Kidney (tissue), 14 donors: ENCODE measurements around the gene CHID1. TPM values are rescaled to one million over a fixed set of nuclear protein-coding genes. Genes with fewer than 3 reads are reported as not detected.

Source experiments
- DNase-seq, 5 donors: peaks; one replicate each; pipeline ENCODE4 v3.0.0-alpha.2; 2013 to 2020
- FAIRE-seq: peaks from 2 replicates; lab custom pipeline; 2012; peaks lifted over from hg19 to GRCh38; lab: Jason Lieb, UNC
- H3K27ac ChIP-seq, 2 donors: one replicate each; pipeline ENCODE4 v1.7.0; 2013; ENCODE audit warnings: low read depth in 2 of 2, low read length in 2 of 2, inconsistent platforms in 1 of 2
- H3K27me3 ChIP-seq: one replicate; pipeline ENCODE4 v1.7.1; 2013; ENCODE audit warnings: low read length, inconsistent platforms; ENCODE audit not compliant: control insufficient read depth, insufficient read depth
- H3K36me3 ChIP-seq, 3 donors: one replicate each; pipeline versions ENCODE4 v1.7.0 to v1.7.1; 2013; ENCODE audit warnings: low read length in 3 of 3, control low read depth in 1 of 3, inconsistent platforms in 1 of 3; ENCODE audit not compliant: insufficient read depth in 3 of 3, control insufficient read depth in 2 of 3
- H3K4me1 ChIP-seq, 3 donors: one replicate each; pipeline versions ENCODE4 v1.7.0 to v1.7.1; 2013; ENCODE audit warnings: low read length in 3 of 3, inconsistent platforms in 1 of 3, low read depth in 1 of 3; ENCODE audit not compliant: control insufficient read depth in 2 of 3, insufficient read depth in 2 of 3
- H3K4me3 ChIP-seq, 3 donors: one replicate each; pipeline versions ENCODE4 v1.7.0 to v1.8.1; 2013; ENCODE audit warnings: low read length in 3 of 3, control low read depth in 1 of 3, inconsistent platforms in 1 of 3
- H3K9ac ChIP-seq, 3 donors: one replicate each; pipeline versions ENCODE4 v1.7.0 to v1.7.1; 2013; ENCODE audit warnings: low read length in 3 of 3, control low read depth in 1 of 3, inconsistent platforms in 1 of 3
- H3K9me3 ChIP-seq, 3 donors: one replicate each; pipeline versions ENCODE4 v1.7.0 to v1.7.1; 2013; ENCODE audit warnings: low read length in 3 of 3, control low read depth in 1 of 3, inconsistent platforms in 1 of 3; ENCODE audit not compliant: control insufficient read depth in 2 of 3, insufficient read depth in 1 of 3
- intact Hi-C: fragments of 100-400 bp; cut with DNase I; formaldehyde crosslinking; loops from one replicate; pipeline ENCODE4 v1.11.1; 2022
- polyA plus RNA-seq: library from polyadenylated mRNA; stranded (reverse); fragments of 350-450 nt; fragmentation: Illumina TruSeq; extraction: RNeasy Lipid Tissue Mini Kit (QIAGEN cat#74804); gene quantifications from one replicate; pipeline ENCODE4 v1.2.3, GENCODE V29; 2014; ENCODE audit warnings: low read depth, low replicate concordance; ENCODE audit not compliant: insufficient read depth
- total RNA-seq: library from RNA; stranded (reverse); fragmentation: NEBNext Ultra II Directional; extraction: Animal tissue kit (Norgen Biotek cat#: 25700); gene quantifications from one replicate; pipeline ENCODE4 v1.2.1, GENCODE V29; 2021
- TF ChIP-seq, protein P1 (sequence below): IDR thresholded peaks from 3 replicates; pipeline ENCODE4 v1.5.1; 2012; ENCODE audit warnings: mild to moderate bottlenecking, moderate library complexity, borderline replicate concordance; ENCODE audit not compliant: insufficient read depth; ENCODE audit errors: extremely low read depth
- donor health status: control.
- donor health status: control.
- donor health status: control.
- donor health status: control.
- donor health status: control.
- donor health status: DM: yes; HTN: yes; CAD: no.
- donor health status: Normal renal cell carcinoma (clear cell type).

Gene CHID1
- total and polyA plus RNA-seq, 2 donors from 2014 or later: 82.2 to 128 TPM

DNA sequence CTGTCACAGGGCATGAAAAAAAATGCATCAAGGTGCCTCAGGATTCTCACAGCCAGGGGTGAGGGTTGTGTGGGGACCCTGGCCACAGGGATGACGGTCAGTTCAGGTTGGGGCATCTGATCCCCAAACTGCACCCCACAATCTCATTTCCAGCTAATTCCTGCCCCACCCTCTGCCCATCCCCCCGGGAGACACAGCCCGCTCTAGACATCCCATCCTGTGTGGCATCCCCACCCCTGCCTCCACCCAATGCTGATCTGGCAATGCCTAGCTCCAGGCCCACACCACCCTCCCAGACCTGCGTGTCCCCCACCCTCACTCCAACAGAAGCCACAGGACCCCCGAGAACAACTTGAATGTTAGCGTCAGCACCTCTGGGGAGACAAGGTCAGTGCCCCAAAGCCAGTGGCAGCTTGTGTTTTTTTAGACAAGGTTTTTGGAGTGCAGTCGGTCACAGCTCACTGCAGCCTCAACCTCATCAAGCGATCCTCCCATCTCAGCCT is 42.7 kb downstream of the CHID1 start:
- H3K9me3 ChIP-seq: no peaks in the 10 kb centered on the region
- H3K9ac ChIP-seq: no peak overlapping the region
- intact Hi-C loops: no loop called here
- H3K4me3 ChIP-seq: no peak overlapping the region
- peaks cover 0 to 8% (median 4%) of the 10 kb centered on the region in 3 donors for H3K4me1 ChIP-seq
- H3K27me3 ChIP-seq: no peaks in the 10 kb centered on the region
- TF ChIP-seq, protein P1, sequence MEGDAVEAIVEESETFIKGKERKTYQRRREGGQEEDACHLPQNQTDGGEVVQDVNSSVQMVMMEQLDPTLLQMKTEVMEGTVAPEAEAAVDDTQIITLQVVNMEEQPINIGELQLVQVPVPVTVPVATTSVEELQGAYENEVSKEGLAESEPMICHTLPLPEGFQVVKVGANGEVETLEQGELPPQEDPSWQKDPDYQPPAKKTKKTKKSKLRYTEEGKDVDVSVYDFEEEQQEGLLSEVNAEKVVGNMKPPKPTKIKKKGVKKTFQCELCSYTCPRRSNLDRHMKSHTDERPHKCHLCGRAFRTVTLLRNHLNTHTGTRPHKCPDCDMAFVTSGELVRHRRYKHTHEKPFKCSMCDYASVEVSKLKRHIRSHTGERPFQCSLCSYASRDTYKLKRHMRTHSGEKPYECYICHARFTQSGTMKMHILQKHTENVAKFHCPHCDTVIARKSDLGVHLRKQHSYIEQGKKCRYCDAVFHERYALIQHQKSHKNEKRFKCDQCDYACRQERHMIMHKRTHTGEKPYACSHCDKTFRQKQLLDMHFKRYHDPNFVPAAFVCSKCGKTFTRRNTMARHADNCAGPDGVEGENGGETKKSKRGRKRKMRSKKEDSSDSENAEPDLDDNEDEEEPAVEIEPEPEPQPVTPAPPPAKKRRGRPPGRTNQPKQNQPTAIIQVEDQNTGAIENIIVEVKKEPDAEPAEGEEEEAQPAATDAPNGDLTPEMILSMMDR: no peak
- FAIRE-seq: no peak
- H3K36me3 ChIP-seq: no peaks in the 10 kb centered on the region
- no peak overlapping the region for H3K27ac ChIP-seq
- no peak for DNase-seq

DNA sequence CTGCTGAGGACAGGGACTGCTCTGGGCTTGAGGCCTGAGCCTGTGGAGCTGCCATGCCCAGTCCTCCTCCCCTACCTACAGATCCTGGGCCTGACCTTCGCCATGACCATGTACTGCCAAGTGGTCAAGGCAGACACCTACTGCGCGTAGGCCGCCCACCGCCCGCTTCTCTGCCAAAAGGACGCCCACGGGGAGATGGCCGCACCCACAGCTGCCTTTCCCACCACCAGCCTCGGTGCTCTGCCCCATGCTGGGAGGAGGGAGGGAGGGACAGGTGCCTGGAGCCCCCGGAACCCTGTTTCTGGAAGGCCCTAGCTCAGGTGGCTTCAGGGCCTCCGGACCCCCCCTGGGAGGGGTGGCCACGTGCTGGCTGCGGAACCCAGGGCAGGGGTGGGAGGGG is 44.1 kb downstream of the CHID1 start:
- Histone ChIP-seq H3K4me1 (peaks cover 0 to 18% (median 8%) of the 10 kb centered on the region in 3 donors), H3K9me3 (no peaks in the 10 kb centered on the region), H3K9ac (no peak overlapping the region), H3K27me3 (no peaks in the 10 kb centered on the region), H3K4me3 (no peak overlapping the region), H3K36me3 (no peaks in the 10 kb centered on the region), H3K27ac (no peak overlapping the region)
- TF ChIP-seq, protein P1: no peak
- DNase-seq (no peak), FAIRE-seq (no peak)
- intact Hi-C loops: no loop called here

DNA sequence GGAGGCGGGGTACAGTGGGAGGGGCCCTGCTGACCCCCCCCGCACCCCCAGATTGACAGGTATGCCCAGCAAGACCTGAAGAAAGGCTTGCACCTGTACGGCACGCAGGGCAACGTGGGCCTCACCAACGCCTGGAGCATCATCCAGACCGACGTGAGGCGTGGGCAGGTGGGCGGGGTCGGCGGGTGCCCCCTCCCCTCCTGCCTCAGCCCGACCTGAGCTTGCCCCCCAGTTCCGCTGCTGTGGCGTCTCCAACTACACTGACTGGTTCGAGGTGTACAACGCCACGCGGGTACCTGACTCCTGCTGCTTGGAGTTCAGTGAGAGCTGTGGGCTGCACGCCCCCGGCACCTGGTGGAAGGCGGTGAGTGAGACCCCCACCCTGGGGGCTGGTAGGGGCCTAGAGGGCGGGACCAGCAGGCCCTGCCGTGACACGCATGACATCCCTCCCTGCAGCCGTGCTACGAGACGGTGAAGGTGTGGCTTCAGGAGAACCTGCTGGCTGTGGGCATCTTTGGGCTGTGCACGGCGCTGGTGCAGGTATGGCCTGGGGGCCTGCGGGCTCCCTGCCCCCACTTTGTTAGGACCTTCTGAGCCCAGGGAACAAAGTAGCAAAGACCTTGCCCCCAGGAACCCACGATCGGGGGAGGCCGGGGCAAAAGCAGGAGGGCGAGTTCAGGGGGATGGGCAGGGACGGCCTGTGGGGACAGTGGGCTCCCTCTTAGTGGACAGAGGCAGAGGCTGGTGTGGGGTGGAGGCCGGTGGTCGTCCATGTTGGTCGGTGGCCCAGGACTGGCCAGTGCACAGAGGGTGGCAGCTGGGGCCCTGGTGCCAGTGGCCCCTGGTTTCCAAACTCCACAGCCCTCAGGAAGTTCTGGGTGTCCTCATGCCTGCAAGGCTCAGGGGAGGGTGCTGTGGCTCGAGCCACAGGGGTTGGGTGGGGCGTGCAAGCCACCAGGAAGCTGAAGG is 44.9 kb downstream of the CHID1 start:
- Histone ChIP-seq H3K9ac (no peak overlapping the region), H3K4me3 (no peak overlapping the region), H3K36me3 (no peaks in the 10 kb centered on the region), H3K9me3 (no peaks in the 10 kb centered on the region), H3K27ac (no peak overlapping the region), H3K4me1 (peaks cover 0 to 18% (median 8%) of the 10 kb centered on the region in 3 donors), H3K27me3 (no peaks in the 10 kb centered on the region)
- FAIRE-seq (no peak), DNase-seq (peak in 2 of 5 donors; percentile 31 to 70)
- intact Hi-C loops: no loop called here
- TF ChIP-seq, protein P1: no peak
